Adrenal gland (tissue), 5 donors: ENCODE results near the gene KAZN.

Experiments
- CTCF ChIP-seq, 6 experiments: fragments of 450-650 bp in 4 of 6; fragments of 200-600 bp in 2 of 6; sonication (generic) in 1 of 6; IDR thresholded peaks; 1 replicate in 5 of 6; 2 replicates in 1 of 6; pipeline versions ENCODE4 v1.5.1 to v1.8.0; 2016 to 2021; ENCODE audit warnings: antibody characterized with exemption in 6 of 6, mild to moderate bottlenecking in 2 of 6, moderate library complexity in 1 of 6
- POLR2A ChIP-seq, 2 donors: fragments of 450-650 bp; IDR thresholded peaks; one replicate each; pipeline ENCODE4 v1.6.1; 2017; ENCODE audit warnings: antibody characterized with exemption in 2 of 2, mild to moderate bottlenecking in 2 of 2, moderate library complexity in 1 of 2
- donor health status: DM: no; HTN: no; CAD: no.

GRCh38 chr1:14795589-14795988, 197.1 kb downstream of the KAZN start:
- TF ChIP-seq POLR2A (IDR thresholded peaks at IDR 0.05) (no peak), CTCF (IDR thresholded peaks at IDR 0.05) (no peak)
